Thyroid gland (tissue), 4 donors: Measurements from ENCODE around the gene FRMD4A.

ENCODE experiments used
- CTCF ChIP-seq, 6 experiments: fragments of 200-600 bp in 3 of 6; fragments of 450-650 bp in 3 of 6; sonication (generic) in 3 of 6; IDR thresholded peaks; one replicate each; pipeline ENCODE4 v1.5.1; 2016 to 2019; ENCODE audit warnings: antibody characterized with exemption in 6 of 6, mild to moderate bottlenecking in 2 of 6, inconsistent platforms in 1 of 6, moderate library complexity in 1 of 6
- POLR2A ChIP-seq, 2 donors: fragments of 450-650 bp; IDR thresholded peaks; one replicate each; pipeline ENCODE4 v1.6.1; 2017; ENCODE audit warnings: antibody characterized with exemption in 2 of 2, mild to moderate bottlenecking in 2 of 2, moderate library complexity in 1 of 2

- TF ChIP-seq CTCF (IDR thresholded peaks at IDR 0.05) (no peak), POLR2A (IDR thresholded peaks at IDR 0.05) (no peak)
These were observed 199.3 kb downstream of the FRMD4A start for GRCh38 chr10:14131261-14131960.
